Glomerular visceral epithelial cell (primary cell): Measurements from ENCODE around the gene RBM12.

Experiments
- DNase-seq: peaks from one replicate; pipeline ENCODE4 v3.0.0-alpha.2; 2016; ENCODE audit errors: extremely low spot score

The RBM12 gene

DNA sequence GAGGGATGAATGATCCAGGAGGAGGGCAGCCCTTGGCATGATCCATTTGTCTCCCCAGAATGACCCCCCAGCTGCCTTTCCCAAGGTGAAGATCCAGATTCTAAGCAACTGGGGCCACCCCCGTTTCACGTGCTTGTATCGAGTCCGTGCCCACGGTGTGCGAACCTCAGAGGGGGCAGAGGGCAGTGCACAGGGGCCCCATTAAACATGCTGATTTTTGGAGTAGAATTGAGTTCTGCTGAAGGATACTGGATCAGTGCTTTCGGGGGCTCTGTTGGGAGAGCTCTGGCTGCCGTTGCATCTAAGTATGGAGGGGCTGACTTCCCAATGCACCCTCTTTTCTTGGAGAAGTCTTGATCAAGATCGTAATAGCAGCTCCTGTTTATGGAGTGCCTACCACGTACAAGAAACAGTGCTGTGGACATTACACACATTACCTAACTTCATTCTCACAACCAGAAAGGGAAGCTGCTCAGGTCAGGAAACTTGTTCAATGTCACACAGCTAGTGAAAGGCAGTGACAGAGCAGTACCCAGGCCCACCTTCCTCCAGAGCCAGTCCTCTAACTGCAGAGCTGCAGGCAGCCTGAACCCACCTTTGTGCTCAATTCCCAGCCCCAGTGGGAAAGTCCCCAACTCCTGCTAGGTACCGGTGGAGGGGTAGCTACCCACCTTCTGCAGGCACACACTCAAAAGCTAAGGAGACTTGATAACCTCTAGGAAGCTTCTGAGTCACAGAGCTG lies 43.7 kb downstream of the RBM12 start:
- no peak for DNase-seq

DNA sequence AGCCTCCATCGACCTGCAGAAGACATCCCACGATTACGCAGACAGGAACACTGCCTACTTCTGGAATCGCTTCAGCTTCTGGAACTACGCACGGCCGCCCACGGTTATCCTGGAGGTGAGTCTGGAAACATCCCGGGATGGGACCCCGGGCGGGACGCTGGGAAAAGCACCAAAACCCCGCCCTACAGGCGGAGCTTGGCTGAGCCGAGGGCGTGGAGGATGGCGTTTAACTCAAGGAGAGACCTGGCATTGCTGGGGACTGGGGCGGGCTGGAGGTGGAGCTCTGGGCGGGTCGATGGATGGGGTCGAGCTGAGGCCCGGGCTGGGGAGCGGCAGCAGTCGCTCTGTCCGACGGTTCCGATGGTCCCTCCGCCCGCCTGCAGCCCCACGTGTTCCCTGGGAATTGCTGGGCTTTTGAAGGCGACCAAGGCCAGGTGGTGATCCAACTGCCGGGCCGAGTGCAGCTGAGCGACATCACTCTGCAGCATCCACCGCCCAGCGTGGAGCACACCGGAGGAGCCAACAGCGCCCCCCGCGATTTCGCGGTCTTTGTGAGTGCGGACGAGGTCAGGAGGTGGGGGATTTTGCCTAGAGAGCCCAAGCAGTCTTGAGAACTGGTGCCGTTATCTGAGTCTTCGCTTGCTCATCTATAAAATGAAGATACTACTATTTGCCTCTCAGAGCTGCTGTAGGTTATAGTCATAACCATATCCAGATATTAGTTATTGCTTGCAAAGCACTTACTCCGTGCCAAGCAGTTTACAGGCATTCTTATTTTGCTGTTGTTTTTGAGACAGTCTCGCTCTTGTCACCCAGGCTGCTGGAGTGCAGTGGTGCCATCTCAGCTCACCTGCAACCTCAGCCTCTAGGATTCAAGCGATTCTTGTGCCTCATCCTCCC lies 45.3 kb downstream of the RBM12 start:
- DNase-seq, result peak; percentile 95

DNA sequence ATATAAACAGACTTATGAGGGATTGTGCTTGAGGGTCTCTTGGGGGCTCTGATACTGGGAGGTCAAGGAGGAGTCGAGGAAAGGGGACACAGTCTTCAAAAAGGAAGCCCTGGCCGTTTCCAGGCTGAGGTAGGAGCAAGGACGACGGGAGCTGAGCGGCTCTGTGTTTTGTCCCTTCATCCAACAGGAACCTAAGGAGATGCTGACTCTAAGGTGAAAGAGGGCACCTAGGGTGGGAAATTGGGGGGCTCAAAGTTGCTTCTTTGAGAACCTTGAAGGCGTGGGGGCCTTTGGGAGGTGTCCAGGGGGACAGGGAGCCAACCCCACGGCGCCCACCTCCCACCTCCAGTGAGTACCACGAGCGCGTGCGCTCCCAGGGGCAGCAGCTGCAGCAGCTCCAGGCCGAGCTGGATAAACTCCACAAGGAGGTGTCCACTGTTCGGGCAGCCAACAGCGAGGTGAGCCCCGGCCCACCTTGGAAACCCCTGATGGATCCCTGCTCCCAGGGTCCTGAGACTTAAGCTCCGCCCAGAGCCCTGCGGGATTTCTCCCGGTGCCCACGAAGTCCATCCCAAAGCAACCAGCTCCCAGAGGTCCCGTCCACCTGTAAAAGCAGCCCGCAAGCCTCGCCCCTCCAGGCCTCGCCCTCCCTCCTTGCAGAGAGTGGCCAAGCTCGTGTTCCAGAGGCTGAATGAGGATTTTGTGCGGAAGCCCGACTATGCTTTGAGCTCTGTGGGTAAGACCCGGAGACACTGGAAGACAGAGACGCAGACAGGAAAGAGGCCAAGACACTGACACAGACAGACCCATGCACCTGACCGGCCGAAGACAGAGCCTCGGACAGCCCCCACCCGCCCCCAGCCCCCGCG lies 46.2 kb downstream of the RBM12 start:
- peak; percentile 59 for DNase-seq

DNA sequence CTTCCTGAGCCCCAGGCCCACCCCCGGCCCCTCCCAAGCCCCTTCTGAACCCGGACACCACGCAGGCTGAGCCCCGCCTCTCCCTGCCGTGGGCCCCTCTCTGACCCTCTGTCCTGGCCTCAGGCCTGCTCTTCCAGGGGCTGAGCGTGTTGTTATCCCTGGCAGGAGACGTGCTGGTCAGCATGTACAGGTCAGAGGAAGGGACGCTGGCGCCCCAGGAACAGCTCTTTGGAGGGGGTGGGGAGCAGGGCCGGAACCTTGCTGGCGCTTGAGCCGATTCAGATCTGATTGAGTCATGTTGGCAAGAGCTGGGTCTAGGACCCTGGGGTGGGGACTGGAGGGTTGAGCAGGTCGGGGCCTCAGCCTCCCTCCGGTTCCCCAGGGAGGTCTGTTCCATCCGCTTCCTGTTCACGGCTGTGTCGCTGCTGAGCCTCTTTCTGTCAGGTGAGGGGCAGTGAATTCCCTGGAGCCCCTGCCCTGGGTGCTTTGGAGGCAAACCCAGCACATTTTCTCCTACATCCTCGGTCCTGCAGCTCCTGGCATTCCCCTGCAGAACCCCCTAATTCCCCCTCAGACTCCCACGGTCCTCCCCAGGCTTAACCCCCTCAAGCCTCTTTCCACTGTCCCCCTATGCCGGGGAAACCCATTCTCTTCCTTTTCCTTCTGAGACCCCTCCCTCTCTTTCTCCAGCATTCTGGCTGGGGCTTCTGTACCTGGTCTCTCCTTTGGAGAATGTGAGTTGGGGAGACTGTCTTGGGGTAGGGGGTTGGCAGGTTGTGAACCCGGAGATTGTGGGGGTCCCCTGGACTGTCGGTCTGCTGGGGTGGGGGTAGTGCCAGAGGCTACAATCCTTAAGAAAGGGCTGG lies 47.1 kb downstream of the RBM12 start:
- peak; percentile 89 for DNase-seq

DNA sequence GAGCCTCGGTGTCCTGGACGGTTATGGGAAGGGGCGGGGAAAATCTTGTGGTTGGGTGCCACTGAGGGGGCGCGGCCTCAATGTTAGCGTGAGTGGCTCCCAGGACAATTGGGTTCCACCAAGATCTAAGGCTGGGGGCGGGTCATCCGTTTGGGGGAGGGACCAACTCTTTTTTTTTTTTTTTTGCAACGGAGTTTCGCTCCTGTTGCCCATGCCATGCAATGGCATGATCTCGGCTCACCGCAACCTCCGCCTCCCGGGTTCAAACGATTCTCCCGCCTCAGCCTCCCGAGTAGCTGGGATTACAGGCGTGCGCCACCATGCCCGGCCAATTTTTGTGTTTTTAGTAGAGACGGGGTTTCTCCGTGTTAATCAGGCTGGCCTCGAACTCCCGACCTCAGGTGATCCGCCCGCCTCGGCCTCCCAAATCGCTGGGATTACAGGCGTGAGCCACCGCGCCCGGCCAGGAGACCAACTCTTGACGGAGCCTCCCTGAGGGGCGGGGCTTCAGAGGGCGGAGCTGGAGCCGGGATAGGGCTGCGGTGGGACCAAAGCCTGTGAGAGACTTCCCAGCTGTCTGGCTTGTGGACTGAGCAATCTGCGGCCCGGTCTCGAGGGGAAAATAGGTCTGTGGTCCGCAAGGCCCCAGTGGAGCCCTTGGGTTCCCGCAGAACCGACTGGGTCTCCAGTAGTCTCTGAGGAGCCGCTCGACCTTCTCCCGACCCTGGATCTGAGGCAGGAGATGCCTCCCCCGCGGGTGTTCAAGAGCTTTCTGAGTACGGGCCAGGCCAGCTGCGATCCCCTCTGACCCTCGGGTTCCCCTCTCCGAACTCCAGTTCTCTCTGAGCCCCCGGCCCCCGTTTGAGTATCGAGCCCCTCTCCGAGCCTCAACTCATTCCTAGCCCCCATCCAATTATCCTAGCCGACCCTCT lies 48.0 kb downstream of the RBM12 start:
- peak; percentile 78 for DNase-seq

DNA sequence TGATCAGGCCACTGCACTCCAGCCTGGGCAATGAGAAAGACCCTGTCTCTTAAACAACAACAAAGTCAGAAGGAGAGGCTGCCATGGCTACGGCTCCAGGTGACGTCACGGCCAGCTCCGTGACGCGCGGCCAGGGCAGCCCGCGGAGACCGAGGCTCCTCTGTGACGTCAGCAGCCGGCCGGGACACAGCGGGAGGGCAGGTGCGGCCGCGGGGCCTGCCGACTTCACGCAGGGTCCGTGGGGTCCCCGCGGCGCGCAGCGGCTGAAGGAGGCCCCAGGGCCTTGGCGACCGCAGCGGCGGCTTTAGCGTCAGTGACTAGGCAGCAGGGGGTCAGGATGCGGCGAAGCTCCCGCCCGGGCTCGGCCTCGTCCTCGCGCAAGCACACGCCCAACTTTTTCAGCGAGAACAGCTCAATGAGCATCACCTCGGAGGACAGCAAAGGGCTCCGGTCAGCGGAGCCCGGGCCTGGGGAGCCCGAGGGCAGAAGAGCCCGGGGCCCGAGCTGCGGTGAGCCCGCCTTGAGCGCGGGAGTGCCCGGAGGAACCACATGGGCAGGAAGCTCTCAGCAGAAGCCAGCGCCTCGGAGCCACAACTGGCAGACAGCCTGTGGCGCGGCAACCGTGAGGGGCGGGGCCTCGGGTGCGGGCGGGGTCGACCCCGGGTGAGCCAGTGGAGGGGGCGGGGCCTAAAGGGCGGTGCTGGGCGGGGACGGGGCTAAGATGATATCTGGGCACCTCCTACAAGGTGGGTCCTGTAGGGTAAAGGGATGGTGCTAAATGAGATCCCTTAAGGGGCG lies 48.8 kb downstream of the RBM12 start, which contains the start of gene SPAG4:
Gene SPAG4, plus strand, starts transcription at position 163 of the 798 bp plus-strand sequence. Its CDS starts 175 bp downstream, at position 338.
- peak; percentile 100 for DNase-seq

DNA sequence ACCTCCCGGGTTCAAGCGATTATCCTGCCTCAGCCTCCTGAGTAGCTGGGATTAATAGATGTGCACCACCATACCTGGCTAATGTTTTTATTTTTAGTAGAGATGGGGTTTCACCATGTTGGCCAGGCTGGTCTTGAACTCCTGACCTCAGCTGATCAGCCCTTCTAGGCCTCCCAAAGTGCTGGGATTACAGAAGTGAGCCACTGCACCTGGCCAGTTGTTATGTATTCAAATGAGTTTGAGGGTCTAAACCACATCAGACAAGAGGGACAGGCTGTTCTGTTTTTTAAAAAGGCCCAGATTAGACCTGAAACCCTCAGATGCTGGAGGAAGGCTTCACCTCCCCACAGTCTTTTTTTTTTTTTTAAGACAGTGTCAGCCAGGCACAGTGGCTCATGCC lies 53.2 kb downstream of the RBM12 start:
- no peak for DNase-seq

DNA sequence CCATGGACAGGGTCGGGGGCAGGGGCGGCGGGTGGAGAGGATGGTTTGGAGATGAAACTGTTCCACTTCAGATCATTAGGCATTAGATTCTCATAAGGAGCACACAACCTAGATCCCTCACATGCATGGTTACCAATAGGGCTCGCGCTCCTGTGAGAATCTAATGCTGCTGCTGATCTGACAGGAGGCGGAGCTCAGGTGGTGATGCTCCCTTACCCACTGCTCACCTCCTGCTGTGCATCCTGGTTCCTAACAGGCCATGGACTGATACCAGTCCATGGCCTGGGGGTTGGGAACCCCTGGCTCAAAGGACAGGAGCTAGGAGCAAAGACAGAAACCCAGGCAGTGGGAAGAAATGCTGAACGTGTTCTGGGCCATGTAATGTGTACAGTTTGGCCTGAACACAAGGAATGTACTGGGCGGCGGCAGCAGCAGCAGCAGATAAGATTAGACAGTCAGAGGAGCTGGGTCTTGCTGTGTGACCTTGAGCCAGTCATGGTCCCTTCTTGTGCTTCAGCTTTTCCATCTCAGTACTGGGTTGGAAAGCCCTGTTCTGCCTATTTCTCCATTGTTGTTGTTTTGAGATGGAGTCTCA lies 53.8 kb downstream of the RBM12 start:
- DNase-seq, result no peak

DNA sequence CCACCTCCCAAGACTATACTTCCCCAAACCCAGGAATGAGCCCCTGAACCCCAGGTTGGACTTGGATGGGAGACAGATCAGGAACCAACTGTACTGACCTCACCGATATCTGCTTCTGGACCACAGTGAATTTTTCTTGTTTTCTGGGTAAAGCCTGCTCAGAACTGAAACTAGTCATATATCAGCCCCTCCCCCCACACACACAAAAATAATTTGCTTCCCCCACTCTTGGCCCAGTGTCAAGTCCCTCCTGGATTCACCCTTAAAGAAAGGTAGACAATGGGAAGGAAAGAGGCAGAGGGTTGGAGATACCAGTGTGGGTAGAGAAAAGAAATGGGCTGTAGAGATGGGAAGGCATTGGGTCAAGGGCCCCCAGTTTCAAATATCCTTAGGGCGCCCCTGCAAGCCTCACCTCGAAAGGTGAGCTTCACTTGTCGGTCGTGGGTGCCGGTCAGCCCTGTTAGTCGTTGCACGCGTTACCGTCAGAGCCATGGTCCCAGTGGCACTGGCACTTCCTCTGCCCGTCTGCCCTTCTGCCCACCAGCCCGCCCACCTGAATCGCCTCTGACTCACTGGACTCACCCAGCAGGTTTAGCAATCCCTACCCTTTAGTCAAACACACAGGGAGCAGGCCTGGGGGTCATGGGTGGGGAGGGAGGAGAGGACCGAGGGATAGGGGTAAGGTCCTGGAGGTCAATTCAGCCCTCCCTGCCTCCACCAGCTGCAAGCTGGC lies 57.5 kb downstream of the RBM12 start:
- no peak for DNase-seq

DNA sequence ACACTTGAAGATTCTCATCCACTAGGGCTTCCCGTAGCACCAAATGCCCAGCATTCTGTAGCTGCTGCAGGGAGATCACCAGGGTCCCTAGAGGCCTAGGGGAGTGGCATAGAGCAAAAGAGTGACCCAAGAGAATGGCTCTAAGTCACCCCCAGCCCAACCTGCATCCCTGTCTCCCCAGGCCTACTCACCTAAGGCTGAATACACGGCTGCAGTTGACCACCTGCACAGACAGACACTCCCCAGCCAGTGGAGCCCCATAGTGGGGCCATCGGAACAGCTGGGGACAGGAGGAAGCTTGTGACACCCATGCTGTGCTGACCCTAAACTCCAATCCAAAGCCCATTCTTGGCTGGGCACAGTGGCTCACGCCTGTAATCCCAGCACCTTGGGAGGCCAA lies 58.6 kb downstream of the RBM12 start:
- DNase-seq, result no peak

DNA sequence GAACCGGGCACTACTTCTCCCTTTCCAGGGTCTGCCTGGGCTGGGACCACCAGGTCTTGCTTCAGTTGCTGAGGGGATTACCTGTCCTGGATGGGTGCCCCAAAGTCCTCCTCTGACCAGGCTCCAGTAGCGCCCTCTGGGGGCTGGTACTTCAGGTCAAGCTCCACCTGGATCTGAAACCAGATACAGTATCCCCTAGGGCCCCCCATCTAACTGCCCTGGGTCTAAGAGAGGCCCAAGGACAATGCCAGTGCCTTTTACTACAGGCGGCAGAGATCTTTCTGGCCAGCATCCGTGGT lies 60.3 kb downstream of the RBM12 start:
- DNase-seq, result no peak

DNA sequence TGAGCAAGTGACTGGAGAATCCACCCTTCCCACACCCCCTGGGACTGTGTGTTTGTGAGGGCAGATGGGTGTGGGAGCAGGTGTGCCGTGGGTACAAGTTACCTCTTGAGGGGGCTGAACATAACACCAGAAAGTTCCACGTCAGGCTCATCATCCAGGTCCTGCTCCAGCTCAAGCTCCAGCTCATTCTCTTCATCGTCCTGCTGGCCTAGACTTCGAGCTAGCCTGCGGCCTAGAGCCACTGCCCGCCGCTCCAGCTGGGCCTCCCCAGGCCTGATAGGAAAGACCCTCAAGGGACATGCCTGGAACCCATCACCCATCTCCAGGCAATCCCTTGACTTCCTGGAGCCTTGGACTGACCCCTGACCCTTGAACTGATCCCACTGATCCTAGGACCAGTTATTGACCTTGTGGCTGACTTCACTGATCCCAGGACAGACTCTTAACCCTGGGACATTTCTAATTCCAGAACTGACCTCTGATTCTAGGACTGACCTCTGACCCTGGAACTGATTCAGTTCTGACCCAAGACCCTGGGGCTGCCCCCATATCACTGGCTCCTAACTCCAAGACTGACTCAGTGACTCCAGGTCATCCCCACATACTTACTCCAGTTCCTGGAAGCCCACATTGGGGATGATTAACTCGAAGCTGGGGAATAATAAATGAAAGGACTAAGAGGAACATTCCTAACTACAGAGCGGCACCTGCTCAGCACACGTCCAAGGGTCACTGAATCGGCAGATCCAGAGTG lies 60.8 kb downstream of the RBM12 start:
- DNase-seq, result peak; percentile 54

DNA sequence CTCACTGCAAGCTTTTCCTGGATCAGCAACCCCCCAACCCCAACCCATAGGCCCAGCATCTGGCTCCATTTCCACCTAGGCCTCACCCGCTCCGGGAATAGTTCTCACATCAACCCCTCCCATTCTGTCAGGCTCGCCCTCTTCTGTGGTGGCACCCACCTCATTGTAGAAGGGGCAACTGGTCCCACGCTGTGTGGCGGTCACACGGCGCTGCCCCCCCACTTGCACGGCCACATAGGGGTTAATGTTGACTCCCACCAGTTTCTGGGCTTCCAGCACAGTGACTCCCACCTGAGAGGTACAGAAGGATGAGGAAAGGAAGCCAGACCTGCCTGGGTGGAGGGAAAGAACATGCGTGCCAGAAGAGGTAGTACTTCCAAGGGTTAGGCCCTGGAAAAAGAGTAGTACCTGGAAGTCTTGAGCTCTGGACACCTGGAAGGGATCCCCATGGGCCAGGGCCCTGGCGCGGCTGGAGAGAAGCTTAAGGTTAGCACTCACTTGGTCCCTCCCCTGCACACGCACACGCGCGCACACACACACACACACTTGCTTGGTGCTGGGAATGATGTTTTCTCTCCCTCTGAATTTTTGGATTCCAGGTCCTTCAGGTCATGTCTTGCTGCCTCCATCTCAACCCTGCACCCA lies 61.7 kb downstream of the RBM12 start:
- DNase-seq, result no peak

DNA sequence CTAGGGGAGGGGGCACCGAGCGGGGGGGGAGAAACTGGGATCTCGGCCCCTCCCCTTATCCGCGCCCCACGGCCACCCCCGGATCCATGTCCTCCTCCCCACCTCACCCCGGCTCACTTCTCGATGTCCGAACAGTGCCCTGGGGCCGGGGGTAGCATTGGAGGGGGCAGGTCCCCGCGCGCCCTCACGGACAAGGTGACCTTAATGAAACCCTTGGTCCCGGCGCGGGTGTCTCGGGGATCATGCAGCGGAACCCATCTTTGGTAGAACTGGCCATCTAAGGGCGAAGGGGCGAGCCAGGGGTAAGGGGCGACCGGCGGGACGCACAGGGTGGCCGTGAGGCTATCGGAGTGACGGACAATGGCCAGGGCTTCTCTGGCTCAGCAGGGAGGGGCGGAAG lies 62.7 kb downstream of the RBM12 start:
- no peak for DNase-seq

DNA sequence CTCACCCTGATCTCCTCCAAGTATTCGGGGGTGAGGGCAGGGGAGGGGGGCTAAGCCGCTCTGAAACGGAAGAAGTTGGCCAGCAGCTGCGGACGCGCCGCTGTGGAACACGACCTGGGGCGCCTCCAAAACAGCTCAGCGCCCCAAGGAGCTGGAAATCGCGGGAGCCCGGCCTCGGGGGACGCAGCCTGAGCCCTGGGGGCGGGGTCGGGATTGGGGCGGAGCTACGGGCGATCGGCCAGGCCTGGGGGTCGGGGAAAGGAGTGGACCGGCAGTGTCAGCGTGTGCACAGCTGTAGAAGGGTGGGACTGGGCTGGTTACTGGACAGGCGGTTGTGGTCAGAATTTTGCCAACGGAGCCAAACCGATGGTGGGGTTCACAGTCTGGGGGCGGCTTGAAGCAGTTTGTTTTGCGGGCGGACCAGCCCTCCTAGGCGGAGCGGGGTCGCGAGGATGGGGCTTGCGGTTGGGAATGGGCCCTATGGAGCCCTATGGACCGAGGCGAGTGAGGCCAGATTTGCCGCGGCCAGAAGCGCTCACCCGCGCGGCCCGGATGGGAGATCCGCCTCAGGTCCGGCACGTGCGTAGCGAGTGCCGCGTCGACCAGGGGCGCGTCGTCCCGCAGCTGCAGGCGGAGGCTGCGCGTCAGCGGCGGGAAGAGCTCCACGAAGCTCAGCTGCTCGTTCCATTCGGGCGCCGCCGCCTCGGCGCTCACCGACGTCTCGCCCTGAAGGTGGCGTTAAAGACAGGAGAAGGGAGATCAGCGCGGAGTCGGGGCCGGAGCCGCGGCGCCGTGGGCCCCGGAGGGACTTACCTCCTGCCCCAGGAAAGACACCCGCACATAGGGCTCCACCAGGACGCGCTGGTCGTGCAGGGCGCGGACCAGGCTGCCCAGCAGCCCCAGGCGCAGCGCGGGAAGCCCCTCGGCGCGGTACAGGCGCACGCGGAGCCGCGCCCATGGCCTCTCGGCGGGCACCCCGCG lies 63.4 kb downstream of the RBM12 start:
- peak; percentile 69 for DNase-seq
